ENCODE measurements around the gene DUOX2.
"Not testable (repeated sequence)": the region's sequence is repeated elsewhere in the genome, so short reads cannot be mapped to it uniquely, and the experiment has no call there.

Gene DUOX2

GRCh38 chr15:45048794-45049631, 65.0 kb downstream of the DUOX2 start:
- H3K27me3 Mint-ChIP-seq: no peaks in the 10 kb centered on the region
- H3K9me3 Mint-ChIP-seq (ENCODE audit: low read depth): no peaks in the 10 kb centered on the region
- no peak overlapping the region for H3K4me3 Mint-ChIP-seq
- no peaks in the 10 kb centered on the region for H3K4me1 Mint-ChIP-seq (ENCODE audit: low read depth)
- H3K27ac Mint-ChIP-seq: no peak overlapping the region
- H3K36me3 Mint-ChIP-seq: peaks cover 37% of the 10 kb centered on the region

DNA sequence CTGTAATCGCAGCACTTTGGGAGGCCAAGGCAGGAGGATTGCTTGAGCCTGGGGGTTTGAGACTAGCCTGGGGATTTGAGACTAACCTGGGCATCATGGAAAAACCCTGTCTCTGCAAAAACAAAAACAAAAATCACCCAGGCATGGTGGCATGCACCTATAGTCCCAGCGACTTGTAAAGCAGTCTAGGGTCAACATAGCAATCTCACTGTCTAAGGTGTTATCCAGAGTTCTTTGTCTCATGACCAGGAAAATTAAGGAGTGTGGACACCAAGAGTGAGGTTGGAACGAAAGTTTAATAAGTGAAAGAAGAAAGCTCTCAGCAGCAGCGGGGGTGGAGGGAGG, 65.6 kb downstream of the DUOX2 start:
- H3K9me3 Mint-ChIP-seq (ENCODE audit: low read depth); H3K4me3 Mint-ChIP-seq; H3K27me3 Mint-ChIP-seq; H3K4me1 Mint-ChIP-seq (ENCODE audit: low read depth); H3K27ac Mint-ChIP-seq: not testable (repeated sequence)
- H3K36me3 Mint-ChIP-seq: peaks cover 37% of the 10 kb centered on the region

DNA sequence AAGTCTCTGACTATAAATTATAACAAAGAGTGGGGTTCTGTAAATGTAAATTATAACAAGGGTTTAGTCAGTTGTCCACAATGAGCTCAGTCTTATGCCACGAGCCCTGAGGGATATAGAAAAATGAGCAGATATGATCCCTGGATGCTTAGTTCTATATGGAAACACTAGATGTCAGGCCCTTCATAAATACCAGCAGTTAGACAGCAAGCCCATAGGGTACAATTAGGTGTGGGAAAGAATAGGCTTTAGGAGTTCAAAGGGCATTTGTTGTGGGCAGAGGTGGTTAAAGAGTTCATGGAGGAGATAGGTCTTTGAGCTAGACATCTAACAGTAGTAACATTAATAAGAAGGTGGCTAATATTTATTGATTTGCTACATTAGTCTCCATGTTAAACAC, 69.7 kb downstream of the DUOX2 start:
- H3K27ac Mint-ChIP-seq; H3K9me3 Mint-ChIP-seq (ENCODE audit: low read depth); H3K4me3 Mint-ChIP-seq; H3K4me1 Mint-ChIP-seq (ENCODE audit: low read depth); H3K27me3 Mint-ChIP-seq: not testable (repeated sequence)
- peaks cover 15% of the 10 kb centered on the region for H3K36me3 Mint-ChIP-seq

GRCh38 chr15:45042859-45043258, 71.1 kb downstream of the DUOX2 start:
- not testable (repeated sequence) for H3K27ac Mint-ChIP-seq; H3K36me3 Mint-ChIP-seq; H3K9me3 Mint-ChIP-seq (ENCODE audit: low read depth); H3K4me3 Mint-ChIP-seq; H3K4me1 Mint-ChIP-seq (ENCODE audit: low read depth); H3K27me3 Mint-ChIP-seq

All from activated naive CD8-positive, alpha-beta T cell (primary cell).